IPS-18a (cell line): ENCODE measurements around the gene SLC25A41.
"Not testable (repeated sequence)": the region's sequence is repeated elsewhere in the genome, so short reads cannot be mapped to it uniquely, and the experiment has no call there.

ENCODE experiments used
- H3K27ac ChIP-seq: one replicate; pipeline ENCODE4 v1.5.1; 2013; ENCODE audit warnings: low read length
- H3K27me3 ChIP-seq: one replicate; pipeline ENCODE4 v1.6.1; 2013; ENCODE audit warnings: mild to moderate bottlenecking, low read length; ENCODE audit not compliant: control insufficient read depth, insufficient read depth
- H3K36me3 ChIP-seq: one replicate; pipeline ENCODE4 v1.6.1; 2013; ENCODE audit warnings: low read depth, low read length; ENCODE audit not compliant: control insufficient read depth
- H3K4me1 ChIP-seq: one replicate; pipeline ENCODE4 v1.6.1; 2013; ENCODE audit warnings: low read depth, low read length; ENCODE audit not compliant: control insufficient read depth
- H3K4me3 ChIP-seq: one replicate; pipeline ENCODE4 v1.5.1; 2013; ENCODE audit warnings: low read length
- H3K9ac ChIP-seq: one replicate; pipeline ENCODE4 v1.6.1; 2013; ENCODE audit warnings: mild to moderate bottlenecking, low read length, moderate library complexity
- H3K9me3 ChIP-seq: one replicate; pipeline ENCODE4 v1.6.1; 2013; ENCODE audit warnings: low read depth, low read length; ENCODE audit not compliant: control insufficient read depth

SLC25A41 gene

DNA sequence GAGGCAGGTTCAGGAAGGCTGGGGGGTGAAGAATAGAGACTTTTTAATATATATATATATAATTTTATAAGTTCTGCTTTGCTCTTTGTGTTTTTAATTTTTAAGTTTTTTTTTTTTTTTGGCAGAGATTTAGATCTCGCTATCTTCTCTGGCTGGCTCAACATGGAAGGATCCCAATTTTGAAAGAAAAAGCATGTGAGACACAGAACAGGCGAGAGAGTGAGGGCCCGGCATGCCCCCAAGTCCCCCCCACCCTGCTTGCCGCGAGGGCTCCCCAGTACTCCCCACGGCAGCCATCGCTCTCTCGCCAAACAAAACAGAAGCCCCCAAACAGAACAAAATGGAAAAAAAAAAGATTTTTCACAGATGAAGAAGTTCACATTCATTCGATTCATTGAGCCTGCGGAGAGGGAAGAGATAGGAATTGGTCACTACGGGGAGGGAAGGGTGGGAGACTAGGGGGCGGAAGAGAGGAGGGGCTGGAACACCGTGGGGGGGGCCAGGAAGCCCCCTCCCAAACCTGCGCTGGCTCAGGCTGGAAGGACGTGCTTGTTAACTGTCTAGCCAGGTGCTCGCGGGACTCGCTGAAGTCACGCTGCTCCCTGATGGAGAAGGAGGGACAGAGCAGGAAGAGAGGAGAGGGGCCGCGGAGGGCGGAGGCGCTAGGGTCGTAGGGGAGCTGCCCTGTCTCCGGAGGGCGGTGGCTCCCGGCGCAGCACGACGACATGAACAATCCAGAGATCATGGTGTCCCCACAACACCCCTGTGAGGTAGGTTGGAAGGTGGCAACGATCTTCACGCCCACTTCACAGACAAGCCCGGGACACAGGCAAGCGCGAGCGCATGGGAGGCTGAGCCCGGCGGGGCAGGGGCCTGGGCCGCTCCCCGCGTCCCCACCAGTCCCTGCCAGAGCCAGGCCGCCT, 19.6 kb downstream of the SLC25A41 start:
- no peaks in the 10 kb centered on the region for H3K27me3 ChIP-seq
- H3K4me3 ChIP-seq, result no peak overlapping the region
- H3K9ac ChIP-seq, result no peak overlapping the region
- no peaks in the 10 kb centered on the region for H3K9me3 ChIP-seq
- no peak overlapping the region for H3K27ac ChIP-seq
- H3K4me1 ChIP-seq, result no peaks in the 10 kb centered on the region
- H3K36me3 ChIP-seq, result peaks cover 47% of the 10 kb centered on the region

DNA sequence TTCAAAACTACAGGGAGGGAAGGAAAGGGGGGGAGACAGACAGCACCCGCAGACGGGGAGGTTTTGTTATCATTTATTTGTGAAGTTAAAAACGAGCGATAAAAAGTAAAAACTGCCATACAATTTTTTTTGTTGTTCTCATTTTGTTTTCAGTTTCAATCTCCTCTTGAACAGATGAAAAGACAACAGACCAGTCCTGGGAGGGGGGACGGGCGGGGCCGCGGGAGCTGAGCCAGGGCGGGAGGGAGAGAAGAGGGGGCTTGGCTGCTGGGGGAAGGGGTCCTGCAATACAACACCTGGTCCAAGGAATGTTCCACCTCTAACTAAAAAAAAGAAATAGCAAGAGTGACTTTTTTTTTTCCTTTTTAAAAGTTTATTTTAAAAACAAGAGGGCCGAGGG, 20.3 kb downstream of the SLC25A41 start:
- Histone ChIP-seq H3K36me3 (peaks cover 40% of the 10 kb centered on the region), H3K27ac (no peak overlapping the region), H3K4me3 (no peak overlapping the region), H3K4me1 (no peaks in the 10 kb centered on the region), H3K9me3 (no peaks in the 10 kb centered on the region), H3K27me3 (no peaks in the 10 kb centered on the region), H3K9ac (no peak overlapping the region)

DNA sequence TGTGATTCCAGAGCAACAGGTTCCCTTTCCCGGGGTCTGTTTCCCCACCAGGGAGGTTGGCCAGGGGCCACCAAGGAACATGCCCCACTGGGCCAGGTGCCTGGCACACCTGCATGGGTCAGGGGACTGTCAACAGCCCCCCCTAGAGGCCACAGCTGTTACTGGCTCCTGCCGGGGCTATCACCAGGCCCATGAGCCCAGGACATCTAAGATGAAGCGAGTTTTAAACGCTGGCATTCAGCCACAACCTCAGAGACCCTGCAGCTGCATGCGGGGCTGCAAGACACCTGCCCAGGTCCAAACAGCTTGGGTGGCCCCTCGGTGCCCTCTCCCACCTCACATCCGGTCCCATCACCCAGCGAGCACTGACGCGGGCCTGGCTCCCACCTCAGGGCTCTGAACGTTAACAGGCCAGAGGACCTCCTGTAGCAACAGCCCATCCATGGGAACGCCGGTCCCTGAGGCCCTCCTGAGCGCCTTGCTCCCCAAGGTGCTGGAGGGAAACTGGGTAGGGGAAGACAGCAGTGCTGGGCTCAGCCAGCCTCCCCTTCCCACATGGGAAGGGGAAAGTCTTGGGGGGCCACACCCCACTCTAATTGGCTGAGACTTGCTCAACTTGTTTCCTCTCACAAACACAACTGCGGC, 21.0 kb downstream of the SLC25A41 start:
- no peaks in the 10 kb centered on the region for H3K27me3 ChIP-seq
- no peaks in the 10 kb centered on the region for H3K4me1 ChIP-seq
- no peak overlapping the region for H3K27ac ChIP-seq
- H3K9ac ChIP-seq, result no peak overlapping the region
- H3K36me3 ChIP-seq, result peaks cover 33% of the 10 kb centered on the region
- H3K9me3 ChIP-seq, result no peaks in the 10 kb centered on the region
- no peak overlapping the region for H3K4me3 ChIP-seq

DNA sequence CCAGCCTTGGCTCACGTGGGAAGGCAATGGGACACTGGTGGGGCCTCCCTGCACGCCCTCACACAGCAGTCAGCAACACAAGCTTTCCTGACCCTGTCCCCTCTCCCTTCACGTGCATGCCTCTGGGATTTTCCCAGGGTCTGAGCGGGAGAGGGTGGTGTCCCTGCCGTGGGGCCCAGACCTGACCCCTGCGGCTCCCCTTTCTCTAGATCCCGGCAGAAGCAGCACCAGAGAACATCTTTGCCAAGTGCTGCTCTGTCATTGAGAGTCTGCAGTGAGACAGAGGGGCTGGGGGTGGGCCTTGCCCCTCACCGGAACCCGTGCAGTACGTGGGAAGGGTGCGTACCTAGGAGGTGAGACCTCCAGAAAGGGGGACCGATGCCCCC, 21.5 kb downstream of the SLC25A41 start:
- H3K27ac ChIP-seq, result no peak overlapping the region
- H3K4me1 ChIP-seq, result no peaks in the 10 kb centered on the region
- H3K27me3 ChIP-seq, result no peaks in the 10 kb centered on the region
- H3K4me3 ChIP-seq, result no peak overlapping the region
- H3K9ac ChIP-seq, result no peak overlapping the region
- H3K36me3 ChIP-seq, result peaks cover 28% of the 10 kb centered on the region
- no peaks in the 10 kb centered on the region for H3K9me3 ChIP-seq

DNA sequence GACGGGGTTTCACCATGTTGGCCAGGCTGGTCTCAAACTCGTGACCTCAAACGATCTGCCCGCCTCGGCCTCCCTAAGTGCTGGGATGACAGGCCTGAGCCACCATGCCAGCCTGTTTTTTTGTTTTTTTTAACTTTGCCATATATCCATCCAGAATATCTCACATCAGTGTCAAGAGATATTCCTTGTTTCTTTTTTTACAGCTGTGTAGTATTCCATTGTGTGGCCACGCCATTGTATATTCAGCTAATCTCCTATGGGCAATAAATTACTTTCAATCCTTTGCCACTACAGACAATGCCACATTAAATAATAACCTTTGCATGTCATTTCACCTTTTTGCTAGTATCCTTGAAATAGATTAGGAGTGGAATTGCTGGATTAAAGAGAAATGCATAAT, 24.2 kb downstream of the SLC25A41 start:
- no peak overlapping the region for H3K27ac ChIP-seq
- H3K4me3 ChIP-seq, result no peak overlapping the region
- peaks cover 2% of the 10 kb centered on the region for H3K36me3 ChIP-seq
- no peaks in the 10 kb centered on the region for H3K4me1 ChIP-seq
- H3K27me3 ChIP-seq, result no peaks in the 10 kb centered on the region
- H3K9ac ChIP-seq, result no peak overlapping the region
- H3K9me3 ChIP-seq, result no peaks in the 10 kb centered on the region

DNA sequence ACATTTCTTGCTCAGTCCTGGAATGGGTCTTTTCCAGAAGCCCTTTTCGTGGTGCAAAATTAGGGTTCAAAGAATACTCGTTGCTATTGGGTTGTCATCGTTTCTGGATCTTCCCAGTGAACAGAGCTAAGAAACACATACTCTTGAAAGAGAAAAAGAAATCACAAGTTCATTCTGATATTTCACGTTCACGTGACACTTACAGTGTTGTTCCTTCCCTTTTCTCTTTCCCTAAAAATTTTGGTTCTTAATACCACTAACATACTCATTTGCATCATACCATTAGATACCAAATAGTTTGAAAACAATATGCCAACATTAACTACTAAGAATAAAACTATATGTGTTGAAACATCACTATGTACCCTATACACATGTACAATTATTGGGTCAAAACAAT, 27.2 kb downstream of the SLC25A41 start:
- no peak overlapping the region for H3K4me3 ChIP-seq
- H3K9me3 ChIP-seq, result no peaks in the 10 kb centered on the region
- H3K9ac ChIP-seq, result no peak overlapping the region
- H3K36me3 ChIP-seq, result no peaks in the 10 kb centered on the region
- no peaks in the 10 kb centered on the region for H3K27me3 ChIP-seq
- H3K4me1 ChIP-seq, result no peaks in the 10 kb centered on the region
- no peak overlapping the region for H3K27ac ChIP-seq

DNA sequence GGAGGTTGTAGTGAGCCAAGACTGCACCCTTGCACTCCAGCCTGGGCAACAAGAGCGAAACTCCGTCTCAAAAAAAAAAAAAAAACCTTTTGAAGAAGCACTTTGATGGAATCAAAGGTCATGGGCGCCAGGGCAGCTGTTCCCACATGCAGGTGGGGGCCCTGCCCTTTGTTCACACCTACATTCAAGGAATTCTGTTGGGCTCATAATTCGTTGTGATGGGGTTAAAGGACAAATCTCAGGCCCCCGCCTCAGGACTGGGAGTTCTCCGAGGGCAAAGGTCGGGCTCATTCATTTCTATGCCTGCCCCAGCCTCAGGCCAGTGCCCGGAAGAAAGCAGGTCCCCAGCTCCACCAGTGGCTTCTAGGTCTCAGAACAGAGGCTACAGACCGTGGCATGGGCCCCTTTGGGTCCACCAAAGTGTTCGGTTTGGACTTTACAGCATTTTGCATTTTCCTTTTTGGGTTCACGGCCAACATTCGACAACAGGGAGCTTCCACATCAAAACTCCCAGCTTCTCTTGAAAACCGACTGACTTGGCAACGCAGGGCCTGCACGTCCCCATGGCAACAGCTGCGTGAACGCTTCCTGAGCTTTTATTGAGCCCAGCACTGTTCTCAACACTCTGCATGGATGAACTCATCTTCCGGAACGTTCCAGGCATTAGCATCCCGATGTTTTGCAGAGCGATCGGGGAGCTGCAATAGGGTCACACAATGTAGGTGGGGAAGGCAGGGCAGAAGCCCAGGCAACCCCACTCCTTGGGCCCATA, 30.5 kb downstream of the SLC25A41 start:
- no peak overlapping the region for H3K4me3 ChIP-seq
- no peak overlapping the region for H3K27ac ChIP-seq
- no peaks in the 10 kb centered on the region for H3K9me3 ChIP-seq
- no peaks in the 10 kb centered on the region for H3K36me3 ChIP-seq
- no peak overlapping the region for H3K9ac ChIP-seq
- H3K4me1 ChIP-seq, result no peaks in the 10 kb centered on the region
- H3K27me3 ChIP-seq, result no peaks in the 10 kb centered on the region

DNA sequence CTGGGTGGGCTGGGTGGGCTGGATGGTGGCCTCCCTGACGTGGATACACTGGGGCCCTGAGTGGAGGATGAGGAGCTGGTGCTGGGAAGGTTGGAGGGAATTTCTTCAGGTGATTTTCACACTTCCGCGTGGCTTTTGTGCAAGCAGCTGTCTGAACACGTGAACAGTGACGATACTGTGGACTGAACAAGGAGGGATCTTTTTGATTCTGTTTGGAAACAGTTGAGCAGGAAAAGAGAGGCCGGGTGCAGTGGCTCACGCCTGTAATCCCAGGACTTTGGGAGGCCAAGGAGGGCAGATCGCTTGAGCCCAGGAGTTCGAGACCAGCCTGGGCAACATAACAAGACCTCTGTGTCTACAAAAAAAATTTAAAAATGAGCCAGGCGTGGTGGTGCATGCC, 31.5 kb downstream of the SLC25A41 start:
- Histone ChIP-seq H3K9ac (no peak overlapping the region), H3K36me3 (no peaks in the 10 kb centered on the region), H3K27ac (no peak overlapping the region), H3K9me3 (no peaks in the 10 kb centered on the region), H3K4me3 (no peak overlapping the region), H3K27me3 (no peaks in the 10 kb centered on the region), H3K4me1 (no peaks in the 10 kb centered on the region)

DNA sequence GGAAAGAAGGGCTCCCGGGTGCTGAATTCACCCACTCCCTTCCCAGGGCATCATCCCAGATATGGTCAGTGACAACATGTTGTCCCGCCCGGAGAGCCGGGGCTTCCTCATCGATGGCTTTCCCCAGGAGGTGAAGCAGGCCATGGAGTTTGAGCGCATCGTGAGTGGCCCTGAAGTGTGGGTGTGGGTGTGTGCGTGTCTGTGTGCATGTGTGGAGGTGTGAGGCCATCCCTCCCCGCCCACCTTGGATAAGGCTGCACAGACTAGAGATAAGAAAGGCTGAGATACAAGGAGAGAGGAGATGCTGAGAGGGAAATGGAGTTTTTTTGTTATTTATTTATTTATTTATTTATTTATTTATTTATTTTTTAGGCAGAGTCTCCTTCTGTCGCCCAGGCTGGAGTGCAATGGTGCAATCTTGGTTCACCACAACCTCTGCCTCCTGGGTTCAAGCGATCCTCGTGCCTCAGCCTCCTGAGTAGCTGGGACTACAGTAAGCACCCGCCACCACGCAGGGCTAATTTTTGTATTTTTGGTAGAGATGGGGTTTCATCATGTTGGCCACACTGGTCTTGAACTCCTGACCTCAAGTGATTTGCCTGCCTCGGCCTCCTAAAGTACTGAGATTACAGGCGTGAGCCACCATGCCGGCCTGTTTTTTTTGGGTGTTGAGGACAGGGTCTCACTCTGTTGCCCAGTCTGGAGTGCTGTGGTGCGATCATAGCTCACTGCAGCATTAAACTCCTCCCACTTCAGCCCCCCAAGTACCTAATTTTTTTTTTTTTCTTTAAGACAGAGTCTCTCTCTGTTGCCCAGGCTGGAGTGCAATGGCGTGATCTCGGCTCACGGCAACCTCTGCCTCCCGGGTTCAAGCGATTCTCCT, 33.3 kb downstream of the SLC25A41 start:
- not testable (repeated sequence) for H3K27ac ChIP-seq, H3K9me3 ChIP-seq, H3K36me3 ChIP-seq, H3K27me3 ChIP-seq, H3K4me1 ChIP-seq, H3K4me3 ChIP-seq, H3K9ac ChIP-seq

DNA sequence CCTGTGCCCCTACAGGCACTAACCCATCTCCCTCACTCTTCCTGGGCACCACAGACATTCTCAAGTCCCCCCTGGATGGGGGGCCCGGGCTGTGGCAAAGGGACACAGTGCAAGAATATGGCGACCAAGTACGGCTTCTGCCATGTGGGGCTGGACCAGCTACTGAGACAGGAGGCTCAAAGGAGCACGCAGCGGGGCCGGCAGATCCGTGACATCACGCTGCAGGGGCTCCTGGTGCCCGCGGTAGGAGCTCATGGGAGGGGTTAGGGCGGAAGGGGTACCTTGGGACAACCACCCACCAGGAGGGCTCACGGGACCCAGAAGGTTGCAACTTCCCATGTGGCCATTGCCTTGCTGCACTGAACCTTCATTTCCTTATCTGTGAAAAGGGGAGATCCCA, 37.3 kb downstream of the SLC25A41 start:
- Histone ChIP-seq H3K4me3 (no peak overlapping the region), H3K27ac (no peak overlapping the region), H3K36me3 (peaks cover 5% of the 10 kb centered on the region), H3K27me3 (no peaks in the 10 kb centered on the region), H3K4me1 (peaks cover 13% of the 10 kb centered on the region), H3K9me3 (no peaks in the 10 kb centered on the region), H3K9ac (no peak overlapping the region)

DNA sequence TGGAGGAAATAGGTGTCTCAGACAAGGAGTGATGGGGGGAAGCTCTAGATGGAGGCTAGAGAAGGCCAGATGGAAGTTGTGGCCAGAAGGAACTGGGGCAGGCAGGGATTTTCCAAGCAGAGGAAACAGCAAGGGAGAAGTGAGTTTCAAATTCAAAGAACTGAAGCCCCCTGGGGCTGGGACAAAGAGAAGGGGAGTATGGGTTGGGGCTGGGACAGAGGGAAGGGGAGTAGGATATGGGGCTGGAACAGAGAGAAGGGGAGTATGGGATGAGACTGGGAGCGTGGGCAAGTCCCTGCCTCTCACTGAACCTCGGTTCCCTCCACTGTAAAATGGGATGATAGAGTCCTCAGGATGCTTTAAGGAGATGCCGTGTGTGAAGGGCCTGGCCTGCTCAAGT, 38.7 kb downstream of the SLC25A41 start:
- Histone ChIP-seq H3K36me3 (peaks cover 11% of the 10 kb centered on the region), H3K4me3 (no peak overlapping the region), H3K27me3 (no peaks in the 10 kb centered on the region), H3K9me3 (no peaks in the 10 kb centered on the region), H3K27ac (peak overlapping the region; percentile 28), H3K9ac (peak overlapping the region; percentile 25), H3K4me1 (peaks cover 13% of the 10 kb centered on the region)
